OCI-LY7 (cell line): Measurements from ENCODE around the gene ADPRH.

Source experiments
- CTCF ChIP-seq: fragments of 200-600 bp; sonication (generic); conservative IDR thresholded peaks from 2 replicates; pipeline ENCODE4 v1.5.1; 2014; ENCODE audit warnings: mild to moderate bottlenecking, antibody characterized with exemption, low read length, moderate library complexity, mixed read lengths
- EZH2phosphoT487 ChIP-seq: fragments of 200-600 bp; sonication (generic); IDR thresholded peaks from 2 replicates; pipeline ENCODE4 v1.6.1; 2018; ENCODE audit warnings: low read depth, borderline replicate concordance, mild to moderate bottlenecking, mixed run types, antibody characterized with exemption, low read length, moderate library complexity, mixed read lengths

DNA sequence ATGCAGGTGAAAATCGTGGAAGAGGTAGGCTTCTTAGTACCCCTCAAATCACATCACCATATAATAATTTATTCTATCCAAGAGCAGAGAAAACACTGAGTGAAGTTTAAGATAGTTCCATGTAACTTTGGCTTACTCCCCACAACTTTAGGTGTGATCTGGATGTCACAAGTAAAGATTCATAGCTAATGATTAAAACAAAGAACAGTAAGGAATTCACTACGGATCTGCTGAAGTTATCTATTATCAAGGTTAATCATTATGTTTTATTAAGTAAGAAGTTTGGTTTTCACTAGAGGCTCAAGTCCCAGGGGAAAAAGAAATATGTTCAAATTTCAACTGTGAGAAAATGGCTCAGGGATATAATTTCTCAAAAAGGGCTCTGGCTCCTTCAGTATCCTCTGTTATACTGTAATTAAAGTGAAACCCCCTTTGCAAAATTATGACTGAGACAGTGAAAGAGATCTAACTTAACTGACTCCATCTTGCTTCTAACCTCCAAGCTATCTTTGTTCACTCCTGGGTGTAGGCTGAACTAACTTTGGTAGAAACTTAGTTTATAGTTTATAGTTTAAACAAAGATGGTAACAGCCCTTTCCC is 37.0 kb upstream of the ADPRH start:
- TF ChIP-seq CTCF (no peak), EZH2phosphoT487 (no peak)
